ENCODE data around the gene RIPK4. TPM values are rescaled to one million over a fixed set of nuclear protein-coding genes. Genes with fewer than 3 reads are reported as not detected.
"Not testable (repeated sequence)": the region's sequence is repeated elsewhere in the genome, so short reads cannot be mapped to it uniquely, and the experiment has no call there.

Gene RIPK4
- total RNA-seq, 1 donor from 2014 or later, result not detected

GRCh38 chr21:41716751-41717150 is 50.1 kb downstream of the RIPK4 start:
- H3K9me3 Mint-ChIP-seq, result no peaks in the 10 kb centered on the region
- no peak for DNase-seq (ENCODE audit: low spot score)

GRCh38 chr21:41715649-41716281 is 51.1 kb downstream of the RIPK4 start:
- Mint-ChIP-seq H3K4me3 (no peak overlapping the region), H3K27ac (no peak overlapping the region), H3K9me3 (no peaks in the 10 kb centered on the region), H3K27me3 (ENCODE audit: insufficient read depth) (peaks cover 33% of the 10 kb centered on the region), H3K36me3 (ENCODE audit: low read depth) (no peaks in the 10 kb centered on the region), H3K4me1 (ENCODE audit: low read depth) (no peaks in the 10 kb centered on the region)
- no peak for DNase-seq (ENCODE audit: low spot score)
- intact Hi-C loops (cut with micrococcal nuclease), result no loop called here

More at GRCh38 chr21:41716751-41717150, 50.1 kb downstream of the RIPK4 start:
- H3K27me3 Mint-ChIP-seq (ENCODE audit: insufficient read depth), result peaks cover 28% of the 10 kb centered on the region
- H3K36me3 Mint-ChIP-seq (ENCODE audit: low read depth), result no peaks in the 10 kb centered on the region
- intact Hi-C loops (cut with micrococcal nuclease), result no loop called here
- no peaks in the 10 kb centered on the region for H3K4me1 Mint-ChIP-seq (ENCODE audit: low read depth)
- H3K27ac Mint-ChIP-seq, result no peak overlapping the region
- no peak overlapping the region for H3K4me3 Mint-ChIP-seq

GRCh38 chr21:41714299-41714865 is 52.5 kb downstream of the RIPK4 start:
- not testable (repeated sequence) for H3K4me3 Mint-ChIP-seq; DNase-seq (ENCODE audit: low spot score)

GRCh38 chr21:41713495-41714281 is 53.2 kb downstream of the RIPK4 start:
- no peak for DNase-seq (ENCODE audit: low spot score)
- H3K27me3 Mint-ChIP-seq (ENCODE audit: insufficient read depth), result peaks cover 33% of the 10 kb centered on the region

More at GRCh38 chr21:41714299-41714865, 52.5 kb downstream of the RIPK4 start:
- H3K36me3 Mint-ChIP-seq (ENCODE audit: low read depth); H3K9me3 Mint-ChIP-seq; H3K27ac Mint-ChIP-seq; H3K4me1 Mint-ChIP-seq (ENCODE audit: low read depth); intact Hi-C loops (cut with micrococcal nuclease): not testable (repeated sequence)
- peaks cover 33% of the 10 kb centered on the region for H3K27me3 Mint-ChIP-seq (ENCODE audit: insufficient read depth)

GRCh38 chr21:41712730-41713129 is 54.1 kb downstream of the RIPK4 start:
- no peak for DNase-seq (ENCODE audit: low spot score)
- no peak overlapping the region for H3K4me3 Mint-ChIP-seq
- H3K9me3 Mint-ChIP-seq, result no peaks in the 10 kb centered on the region
- H3K27me3 Mint-ChIP-seq (ENCODE audit: insufficient read depth), result peaks cover 33% of the 10 kb centered on the region
- intact Hi-C loops (cut with micrococcal nuclease), result no loop called here
- no peak overlapping the region for H3K27ac Mint-ChIP-seq
- peaks cover under 1% of the 10 kb centered on the region for H3K4me1 Mint-ChIP-seq (ENCODE audit: low read depth)
- H3K36me3 Mint-ChIP-seq (ENCODE audit: low read depth), result no peaks in the 10 kb centered on the region

More at GRCh38 chr21:41713495-41714281, 53.2 kb downstream of the RIPK4 start:
- Mint-ChIP-seq H3K9me3 (no peaks in the 10 kb centered on the region), H3K4me1 (ENCODE audit: low read depth) (no peaks in the 10 kb centered on the region), H3K4me3 (no peak overlapping the region), H3K36me3 (ENCODE audit: low read depth) (no peaks in the 10 kb centered on the region), H3K27ac (no peak overlapping the region)
- intact Hi-C loops (cut with micrococcal nuclease), result no loop called here

GRCh38 chr21:41712201-41712600 is 54.7 kb downstream of the RIPK4 start:
- no peak overlapping the region for H3K27ac Mint-ChIP-seq
- peaks cover 33% of the 10 kb centered on the region for H3K27me3 Mint-ChIP-seq (ENCODE audit: insufficient read depth)
- no peaks in the 10 kb centered on the region for H3K9me3 Mint-ChIP-seq
- no peak for DNase-seq (ENCODE audit: low spot score)
- intact Hi-C loops (cut with micrococcal nuclease), result no loop called here
- H3K4me3 Mint-ChIP-seq, result no peak overlapping the region
- H3K36me3 Mint-ChIP-seq (ENCODE audit: low read depth), result no peaks in the 10 kb centered on the region
- peaks cover 6% of the 10 kb centered on the region for H3K4me1 Mint-ChIP-seq (ENCODE audit: low read depth)

- Mint-ChIP-seq H3K27me3 (ENCODE audit: insufficient read depth) (peaks cover 30% of the 10 kb centered on the region), H3K27ac (no peak overlapping the region), H3K36me3 (ENCODE audit: low read depth) (no peaks in the 10 kb centered on the region), H3K9me3 (peaks cover 3% of the 10 kb centered on the region), H3K4me1 (ENCODE audit: low read depth) (peaks cover 13% of the 10 kb centered on the region), H3K4me3 (no peak overlapping the region)
- intact Hi-C loops (cut with micrococcal nuclease), result no loop called here
- DNase-seq (ENCODE audit: low spot score), result no peak
These were observed 55.3 kb downstream of the RIPK4 start for GRCh38 chr21:41711416-41712007.

- Mint-ChIP-seq H3K27ac (no peak overlapping the region), H3K27me3 (ENCODE audit: insufficient read depth) (peaks cover 29% of the 10 kb centered on the region), H3K36me3 (ENCODE audit: low read depth) (no peaks in the 10 kb centered on the region), H3K4me1 (ENCODE audit: low read depth) (peaks cover 14% of the 10 kb centered on the region), H3K9me3 (peaks cover 4% of the 10 kb centered on the region), H3K4me3 (no peak overlapping the region)
- DNase-seq (ENCODE audit: low spot score), result no peak
- intact Hi-C loops (cut with micrococcal nuclease), result no loop called here
These were observed 56.1 kb downstream of the RIPK4 start for GRCh38 chr21:41710823-41711160.

- Mint-ChIP-seq H3K9me3 (peaks cover 4% of the 10 kb centered on the region), H3K27ac (no peak overlapping the region), H3K27me3 (ENCODE audit: insufficient read depth) (peaks cover 27% of the 10 kb centered on the region), H3K4me1 (ENCODE audit: low read depth) (peaks cover 14% of the 10 kb centered on the region), H3K36me3 (ENCODE audit: low read depth) (no peaks in the 10 kb centered on the region), H3K4me3 (no peak overlapping the region)
- intact Hi-C loops (cut with micrococcal nuclease), result no loop called here
- DNase-seq (ENCODE audit: low spot score), result no peak
These were observed 56.7 kb downstream of the RIPK4 start for GRCh38 chr21:41709965-41710822.

GRCh38 chr21:41709166-41709565 is 57.7 kb downstream of the RIPK4 start:
- peaks cover 21% of the 10 kb centered on the region for H3K27me3 Mint-ChIP-seq (ENCODE audit: insufficient read depth)
- H3K4me1 Mint-ChIP-seq (ENCODE audit: low read depth), result peaks cover 14% of the 10 kb centered on the region
- no peak overlapping the region for H3K27ac Mint-ChIP-seq
- no peaks in the 10 kb centered on the region for H3K36me3 Mint-ChIP-seq (ENCODE audit: low read depth)
- H3K9me3 Mint-ChIP-seq, result peaks cover 4% of the 10 kb centered on the region
- intact Hi-C loops (cut with micrococcal nuclease), result no loop called here
- no peak for DNase-seq (ENCODE audit: low spot score)
- H3K4me3 Mint-ChIP-seq, result no peak overlapping the region

- Mint-ChIP-seq H3K9me3 (peaks cover 4% of the 10 kb centered on the region), H3K4me1 (ENCODE audit: low read depth) (peaks cover 14% of the 10 kb centered on the region), H3K4me3 (no peak overlapping the region), H3K27ac (no peak overlapping the region), H3K36me3 (ENCODE audit: low read depth) (no peaks in the 10 kb centered on the region), H3K27me3 (ENCODE audit: insufficient read depth) (peaks cover 15% of the 10 kb centered on the region)
- DNase-seq (ENCODE audit: low spot score), result no peak
- intact Hi-C loops (cut with micrococcal nuclease), result no loop called here
These were observed 58.9 kb downstream of the RIPK4 start for GRCh38 chr21:41707960-41708330.

GRCh38 chr21:41707231-41707959 is 59.5 kb downstream of the RIPK4 start:
- Mint-ChIP-seq H3K9me3 (peaks cover 4% of the 10 kb centered on the region), H3K4me3 (no peak overlapping the region), H3K27ac (no peak overlapping the region), H3K27me3 (ENCODE audit: insufficient read depth) (peaks cover 11% of the 10 kb centered on the region), H3K4me1 (ENCODE audit: low read depth) (peaks cover 14% of the 10 kb centered on the region), H3K36me3 (ENCODE audit: low read depth) (no peaks in the 10 kb centered on the region)
- intact Hi-C loops (cut with micrococcal nuclease), result no loop called here
- DNase-seq (ENCODE audit: low spot score), result no peak
